HK-2 (cell line): ENCODE data around the gene GABRR3.

ENCODE experiments used
- DNase-seq: peaks from one replicate; pipeline ENCODE4 v3.0.0-alpha.2; 2018; ENCODE audit not compliant: unreplicated experiment

The GABRR3 gene

GRCh38 chr3:98035208-98035607 lies at the start of gene GABRR3:
TSS of gene GABRR3 (minus strand) at chr3:98035315. CDS start at chr3:98034987, 328 bp downstream.
- DNase-seq = no peak

DNA sequence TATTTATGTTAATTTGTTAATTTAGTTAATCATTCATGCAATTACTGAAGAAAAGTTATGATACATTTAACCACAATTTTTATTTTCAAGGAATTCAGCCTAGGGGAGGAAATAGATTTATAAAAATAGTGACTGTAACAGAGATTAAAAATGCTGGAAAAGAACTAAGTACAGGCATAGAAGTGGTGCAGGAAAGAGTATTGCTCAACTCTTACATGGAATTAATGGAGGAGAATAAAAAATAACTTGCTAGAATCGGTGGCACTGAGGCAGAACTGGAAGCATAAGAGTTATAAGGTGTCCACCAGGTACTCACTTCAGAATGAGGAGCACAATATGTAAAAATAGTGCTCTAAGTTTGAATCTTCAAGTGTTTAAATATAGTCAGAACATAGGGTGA lies 38.4 kb upstream of the GABRR3 start:
- DNase-seq = no peak

- DNase-seq = no peak
These were observed 35.7 kb upstream of the GABRR3 start for GRCh38 chr3:98070840-98071239.

DNA sequence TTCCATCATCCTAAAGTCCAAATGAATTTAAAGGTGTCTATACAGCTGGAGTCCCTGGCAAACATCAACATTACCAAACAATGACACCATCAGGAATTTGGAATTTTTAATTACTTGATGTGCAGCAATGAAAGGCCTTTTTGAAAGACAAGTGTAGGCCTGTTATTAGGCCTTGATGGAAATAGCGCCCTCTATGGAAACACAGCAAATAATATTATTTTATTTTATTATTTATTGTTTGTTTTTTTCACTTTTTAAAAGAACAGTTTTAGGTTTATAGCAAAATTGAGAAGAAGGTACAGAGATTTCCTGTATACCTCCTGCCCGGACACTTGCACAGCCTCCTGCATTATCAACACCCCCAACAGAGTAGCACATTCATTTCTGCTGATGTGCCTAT lies 33.7 kb upstream of the GABRR3 start:
- DNase-seq = no peak

DNA sequence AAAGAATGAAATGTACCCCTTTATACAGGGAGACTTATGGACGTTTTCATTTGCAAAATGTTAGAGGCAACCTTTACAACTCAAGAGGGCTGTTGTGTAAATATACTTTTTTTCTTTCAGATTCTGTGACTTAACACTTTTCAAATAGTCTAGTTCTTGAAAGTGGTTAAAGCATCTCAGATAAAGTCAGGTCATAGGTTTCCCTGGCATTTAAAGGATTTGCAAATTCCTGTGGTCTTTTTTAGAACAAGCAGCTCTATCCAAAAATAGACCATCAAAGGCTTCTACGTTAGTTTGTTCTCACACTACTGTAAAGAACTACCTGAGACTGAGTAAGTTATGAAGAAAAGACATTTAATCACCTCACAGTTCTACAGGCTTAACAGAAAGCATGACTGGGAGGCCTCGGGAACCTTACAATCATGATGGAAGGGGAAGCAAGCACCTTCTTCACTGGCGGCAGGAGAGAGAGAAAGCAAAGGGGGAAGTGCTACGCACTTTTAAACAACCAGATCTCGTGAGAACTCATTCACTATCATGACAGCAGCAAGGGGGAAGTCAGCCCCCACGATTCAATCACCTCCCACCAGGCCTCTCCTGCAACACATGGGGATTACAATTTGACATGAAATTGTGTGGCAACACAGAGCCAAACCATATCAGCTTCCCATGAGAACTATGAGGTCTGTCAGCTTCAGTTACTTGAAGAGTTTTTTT lies 23.3 kb upstream of the GABRR3 start:
- no peak for DNase-seq

DNA sequence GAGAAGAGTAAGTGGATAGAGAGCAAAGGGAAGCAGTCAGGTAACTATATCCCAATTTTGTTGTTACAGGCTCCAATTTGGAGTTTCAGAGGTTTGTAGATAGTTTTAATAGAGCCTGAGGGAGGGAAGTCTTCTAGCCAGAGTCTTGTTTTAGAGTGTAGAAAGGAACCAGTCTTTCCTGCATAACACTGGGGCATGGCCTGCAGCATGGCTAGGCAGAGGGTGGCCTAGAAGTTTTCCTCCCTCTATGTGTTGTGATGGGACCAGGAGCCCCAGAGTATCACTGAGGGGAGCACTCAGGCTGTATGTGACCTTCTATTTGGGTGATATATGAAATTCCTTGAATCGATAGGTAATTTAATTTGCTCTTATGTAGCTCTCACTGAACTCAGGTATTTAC lies 22.5 kb upstream of the GABRR3 start:
- no peak for DNase-seq

GRCh38 chr3:98056035-98056434 lies 20.9 kb upstream of the GABRR3 start:
- no peak for DNase-seq

DNA sequence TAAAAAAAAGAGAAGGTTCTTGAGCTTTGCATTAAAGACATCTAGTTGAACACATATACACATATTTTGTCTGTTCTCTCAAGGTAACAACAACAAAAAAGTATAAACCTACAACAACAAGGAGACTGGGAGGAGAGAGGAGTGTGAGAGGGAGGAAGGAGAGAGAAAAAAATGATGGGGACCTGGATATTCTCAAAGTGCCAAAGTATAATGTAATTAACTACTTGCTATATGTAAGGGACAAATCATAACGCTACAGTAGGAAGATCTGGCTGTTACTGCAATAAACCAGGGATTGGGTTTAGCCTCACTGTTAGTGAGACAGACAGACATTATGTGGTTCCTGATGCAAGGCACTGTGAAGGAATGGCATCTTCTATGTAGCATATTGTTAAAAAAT lies 14.2 kb upstream of the GABRR3 start:
- DNase-seq = no peak

DNA sequence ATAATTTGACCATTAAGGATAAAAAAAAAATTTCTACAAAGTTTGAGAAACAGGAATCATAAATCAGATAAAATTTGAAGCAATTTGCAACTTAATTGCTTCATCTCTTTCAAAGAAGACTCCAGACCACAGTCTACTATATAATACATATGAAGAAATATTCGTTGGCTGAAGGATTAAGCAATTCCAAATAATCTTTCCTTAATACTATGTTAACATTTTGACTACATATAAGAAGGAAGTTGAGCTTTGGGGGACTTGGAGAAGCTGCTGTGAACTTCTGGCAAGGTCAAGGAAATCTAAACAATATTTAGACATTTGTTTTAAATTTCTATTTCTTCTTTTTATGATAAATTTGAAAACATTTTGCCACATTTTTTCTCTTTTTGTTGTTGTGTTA lies 13.5 kb upstream of the GABRR3 start:
- DNase-seq = no peak

DNA sequence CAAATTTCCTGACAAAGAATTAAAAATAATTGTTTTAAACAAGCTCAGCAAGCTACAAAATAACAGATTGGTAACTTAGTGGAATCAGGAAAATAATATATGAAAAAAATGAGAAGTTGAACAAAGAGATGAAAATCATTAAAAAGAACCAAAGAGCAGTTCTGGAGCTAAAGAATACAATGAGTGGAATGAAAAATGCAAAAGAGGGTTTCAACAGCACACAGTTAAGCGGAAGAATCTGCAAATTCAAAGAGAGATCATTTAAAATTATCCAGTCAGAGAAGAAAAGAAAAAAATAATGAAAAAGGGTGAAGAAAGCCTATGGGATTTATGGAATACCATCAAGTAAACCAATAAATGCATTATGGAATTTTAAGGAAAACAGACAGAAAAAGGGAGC lies 6.2 kb upstream of the GABRR3 start:
- no peak for DNase-seq

DNA sequence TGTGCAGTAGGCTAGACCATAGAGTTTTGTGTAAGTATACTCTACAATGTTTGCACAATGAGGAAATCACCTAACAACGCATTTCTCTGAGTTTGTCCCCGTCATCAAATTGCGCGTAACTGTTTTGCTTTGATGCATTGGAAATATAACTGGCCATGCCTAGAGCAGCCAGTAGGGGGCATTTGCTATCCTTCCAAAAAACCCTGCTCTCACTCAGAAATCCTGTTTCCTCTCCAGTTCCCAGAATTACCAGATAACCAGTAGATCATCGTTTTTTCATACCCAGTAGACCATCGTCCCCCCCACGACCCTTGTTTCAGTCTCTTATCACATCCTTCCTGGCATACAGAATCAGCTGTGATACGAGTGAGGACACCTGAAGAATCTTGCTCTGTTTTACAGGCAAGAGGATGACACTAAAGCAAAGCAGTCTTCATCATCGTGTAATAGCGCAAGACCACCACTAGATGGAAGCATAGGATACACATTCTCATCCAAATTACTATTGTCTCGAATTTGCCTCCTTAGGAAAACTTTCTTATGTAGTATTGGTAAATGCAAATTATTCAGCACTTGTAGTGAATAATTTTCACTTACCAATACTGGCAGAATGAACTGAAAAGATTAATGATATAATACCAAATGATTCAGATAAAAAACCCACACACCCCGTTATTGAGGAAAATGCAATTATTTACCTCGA lies 4.4 kb upstream of the GABRR3 start:
- peak; percentile 75 for DNase-seq

- DNase-seq = no peak
These were observed 3.8 kb upstream of the GABRR3 start for GRCh38 chr3:98038876-98039275.

GRCh38 chr3:98038286-98038685 lies 3.2 kb upstream of the GABRR3 start:
- no peak for DNase-seq

DNA sequence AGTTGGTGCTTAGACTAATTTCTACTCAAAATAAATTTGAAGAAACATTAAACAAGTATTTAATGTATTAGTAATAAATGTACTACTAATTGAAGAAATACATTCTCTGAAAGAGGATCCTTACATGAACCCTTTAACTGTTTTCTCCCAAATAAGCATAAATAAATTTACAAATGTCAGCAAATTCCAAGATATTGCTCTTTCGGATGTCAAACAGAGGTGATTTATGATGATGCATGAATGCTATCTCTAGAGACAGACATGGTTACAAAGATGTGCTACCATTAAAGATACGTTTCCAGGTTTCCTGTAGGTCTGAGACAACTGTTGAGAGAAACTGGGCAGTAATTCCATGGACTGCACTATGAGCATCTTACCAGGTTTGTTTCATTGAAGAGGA lies 629 bp downstream of the GABRR3 start:
- DNase-seq = no peak

GRCh38 chr3:98034036-98034435 lies 1.1 kb downstream of the GABRR3 start:
- DNase-seq = no peak

GRCh38 chr3:98032904-98033303 lies 2.2 kb downstream of the GABRR3 start:
- no peak for DNase-seq

DNA sequence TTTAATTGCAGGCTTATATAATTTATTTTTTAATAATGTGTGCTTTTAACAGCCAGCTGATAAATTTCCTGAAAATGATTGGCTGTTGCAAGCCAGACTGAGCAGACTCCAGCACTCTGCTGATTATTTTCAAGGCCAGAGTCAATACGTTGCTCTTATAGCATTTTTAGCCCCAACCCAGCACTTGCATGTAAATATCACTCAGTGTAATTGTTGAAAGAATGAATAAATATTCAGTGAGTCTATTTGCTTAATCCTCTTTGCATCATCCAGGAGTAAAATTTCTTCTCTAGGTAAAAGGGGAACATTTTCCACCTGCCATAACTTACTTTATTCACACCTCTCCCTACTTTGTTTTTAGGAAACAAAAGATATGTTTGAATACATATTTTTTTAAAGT lies 2.9 kb downstream of the GABRR3 start:
- no peak for DNase-seq

DNA sequence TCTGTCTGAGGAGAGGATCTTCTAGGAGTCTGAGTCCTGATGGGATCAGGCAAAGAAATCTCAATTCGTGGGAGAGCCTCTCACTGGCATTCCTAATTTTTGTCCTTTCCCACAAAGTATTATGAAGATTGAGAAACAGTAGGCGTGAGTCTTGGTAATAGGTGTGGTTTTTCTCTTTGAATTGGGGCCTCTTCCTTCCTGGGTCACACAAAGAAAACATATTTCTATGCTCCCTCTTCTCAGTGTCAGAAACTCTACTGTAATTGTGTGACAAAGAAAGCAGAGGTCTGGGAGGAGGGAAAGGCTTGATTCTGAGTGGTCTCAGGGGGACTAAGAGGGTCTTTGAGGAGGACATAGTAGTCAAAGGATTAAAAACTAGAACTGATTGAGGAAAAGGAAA lies 6.0 kb downstream of the GABRR3 start:
- DNase-seq = no peak

DNA sequence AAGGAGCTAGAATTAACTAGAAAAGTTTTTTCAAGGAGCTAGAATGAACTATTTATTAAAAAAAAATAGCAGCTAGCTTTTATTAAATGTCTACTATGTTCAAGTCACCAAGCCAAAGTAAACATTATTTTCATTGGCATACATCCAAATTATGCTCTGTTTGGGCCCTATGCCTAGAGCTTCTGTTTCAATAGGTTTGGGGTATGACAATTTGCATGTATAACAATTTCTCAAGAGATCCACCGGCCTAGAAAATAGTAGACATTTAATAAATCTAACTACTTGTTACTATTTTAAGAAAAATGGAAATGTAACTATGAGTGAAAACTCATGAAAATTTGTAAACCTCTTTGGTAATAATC lies 8.0 kb downstream of the GABRR3 start:
- no peak for DNase-seq

- no peak for DNase-seq
These were observed 8.6 kb downstream of the GABRR3 start for GRCh38 chr3:98026425-98027084.

- no peak for DNase-seq
These were observed 9.6 kb downstream of the GABRR3 start for GRCh38 chr3:98025392-98025945.

- peak; percentile 89 for DNase-seq
These were observed 11.9 kb downstream of the GABRR3 start for GRCh38 chr3:98022978-98023820.
